ENCODE results near the gene UNKL. TPM values are rescaled to one million over a fixed set of nuclear protein-coding genes. Genes with fewer than 3 reads are reported as not detected.

The UNKL gene
- total RNA-seq, 1 donor from 2014 or later, result 3.7 TPM

DNA sequence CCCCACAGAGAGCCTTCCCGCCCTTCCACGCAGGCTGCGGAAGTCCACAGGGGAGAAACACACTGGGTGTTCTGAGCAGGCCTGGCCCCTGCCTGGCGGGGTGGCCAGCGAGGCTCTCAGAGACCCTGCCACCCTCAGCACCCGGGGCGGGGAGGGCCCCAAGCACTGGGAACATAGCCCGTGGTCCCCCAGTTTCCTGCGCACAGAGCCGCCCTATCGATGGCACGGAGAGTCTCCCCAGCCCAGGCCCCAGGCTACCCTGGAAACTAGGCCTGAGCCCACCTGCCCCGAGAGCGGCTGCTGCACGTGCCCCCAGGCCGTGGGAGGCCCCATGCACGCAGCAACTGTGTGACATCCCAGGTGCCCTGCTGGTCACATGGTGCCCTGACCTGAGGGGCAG lies 40.1 kb upstream of the UNKL start:
- H3K4me3 ChIP-seq (ENCODE audit: low read length in 3 of 3), result no peak overlapping the region
- H3K9ac ChIP-seq (ENCODE audit: low read depth in 1 of 3, low read length in 3 of 3), result no peak overlapping the region
- H3K27ac ChIP-seq (ENCODE audit: low read depth, low read length), result no peak overlapping the region
- no peaks in the 10 kb centered on the region for H3K4me1 ChIP-seq (ENCODE audit: control insufficient read depth in 3 of 3, insufficient read depth in 3 of 3, low read length in 3 of 3)
- no peaks in the 10 kb centered on the region for H3K9me3 ChIP-seq (ENCODE audit: control insufficient read depth in 3 of 3, low read length in 3 of 3)
- no peaks in the 10 kb centered on the region for H3K27me3 ChIP-seq (ENCODE audit: control insufficient read depth in 3 of 3, insufficient read depth in 3 of 3, low read length in 3 of 3)
- H3K36me3 ChIP-seq (ENCODE audit: control insufficient read depth in 3 of 3, insufficient read depth in 3 of 3, low read length in 3 of 3), result peaks cover 55 to 74% (median 67%) of the 10 kb centered on the region in 3 donors

DNA sequence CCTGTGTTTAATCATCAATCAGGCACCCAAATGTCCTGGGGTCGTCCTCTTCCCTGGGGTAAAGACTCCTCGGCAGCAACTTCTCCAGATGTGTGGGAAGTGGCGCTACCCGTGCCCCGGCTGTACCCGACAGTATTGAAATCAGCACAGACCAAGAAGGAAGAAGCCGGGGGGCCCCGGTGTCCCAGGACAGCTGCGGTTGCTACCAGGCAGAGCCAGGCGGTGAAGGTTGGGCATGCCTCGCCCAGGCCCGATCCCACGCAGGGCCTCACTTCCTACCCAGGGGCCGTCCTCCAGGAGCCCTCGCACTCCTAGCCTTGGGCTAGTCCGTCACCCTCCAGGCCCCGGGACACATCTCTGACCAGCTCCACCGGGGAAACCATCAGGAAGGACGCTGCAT lies 38.8 kb upstream of the UNKL start:
- no peaks in the 10 kb centered on the region for H3K4me1 ChIP-seq (ENCODE audit: control insufficient read depth in 3 of 3, insufficient read depth in 3 of 3, low read length in 3 of 3)
- H3K9ac ChIP-seq (ENCODE audit: low read depth in 1 of 3, low read length in 3 of 3), result no peak overlapping the region
- no peak overlapping the region for H3K27ac ChIP-seq (ENCODE audit: low read depth, low read length)
- no peaks in the 10 kb centered on the region for H3K9me3 ChIP-seq (ENCODE audit: control insufficient read depth in 3 of 3, low read length in 3 of 3)
- H3K4me3 ChIP-seq (ENCODE audit: low read length in 3 of 3), result no peak overlapping the region
- peaks cover 52 to 76% (median 68%) of the 10 kb centered on the region in 3 donors for H3K36me3 ChIP-seq (ENCODE audit: control insufficient read depth in 3 of 3, insufficient read depth in 3 of 3, low read length in 3 of 3)
- H3K27me3 ChIP-seq (ENCODE audit: control insufficient read depth in 3 of 3, insufficient read depth in 3 of 3, low read length in 3 of 3), result no peaks in the 10 kb centered on the region

DNA sequence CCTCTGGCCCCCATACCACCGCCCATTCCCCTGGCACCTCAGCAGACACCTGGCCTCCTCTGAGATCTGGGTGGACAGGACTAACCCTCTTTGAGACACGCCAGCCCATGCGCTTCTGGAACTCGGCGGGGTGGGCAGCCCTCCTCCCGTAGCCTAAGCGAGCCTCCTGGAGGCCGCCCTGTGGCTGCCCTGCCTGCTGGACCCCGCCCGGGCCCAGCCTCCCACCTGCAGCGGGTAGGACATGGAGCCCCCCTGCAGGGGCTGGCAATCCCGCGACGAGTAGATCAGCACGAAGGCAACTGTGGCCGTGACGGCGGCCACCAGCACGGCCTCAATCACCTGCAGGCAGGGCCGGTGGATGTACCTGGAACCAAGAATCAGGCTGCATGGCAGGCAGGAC lies 38.0 kb upstream of the UNKL start:
- H3K27me3 ChIP-seq (ENCODE audit: control insufficient read depth in 3 of 3, insufficient read depth in 3 of 3, low read length in 3 of 3), result no peaks in the 10 kb centered on the region
- no peaks in the 10 kb centered on the region for H3K4me1 ChIP-seq (ENCODE audit: control insufficient read depth in 3 of 3, insufficient read depth in 3 of 3, low read length in 3 of 3)
- H3K4me3 ChIP-seq (ENCODE audit: low read length in 3 of 3), result no peak overlapping the region
- peaks cover 57 to 78% (median 68%) of the 10 kb centered on the region in 3 donors for H3K36me3 ChIP-seq (ENCODE audit: control insufficient read depth in 3 of 3, insufficient read depth in 3 of 3, low read length in 3 of 3)
- H3K9me3 ChIP-seq (ENCODE audit: control insufficient read depth in 3 of 3, low read length in 3 of 3), result no peaks in the 10 kb centered on the region
- H3K9ac ChIP-seq (ENCODE audit: low read depth in 1 of 3, low read length in 3 of 3), result no peak overlapping the region
- no peak overlapping the region for H3K27ac ChIP-seq (ENCODE audit: low read depth, low read length)

DNA sequence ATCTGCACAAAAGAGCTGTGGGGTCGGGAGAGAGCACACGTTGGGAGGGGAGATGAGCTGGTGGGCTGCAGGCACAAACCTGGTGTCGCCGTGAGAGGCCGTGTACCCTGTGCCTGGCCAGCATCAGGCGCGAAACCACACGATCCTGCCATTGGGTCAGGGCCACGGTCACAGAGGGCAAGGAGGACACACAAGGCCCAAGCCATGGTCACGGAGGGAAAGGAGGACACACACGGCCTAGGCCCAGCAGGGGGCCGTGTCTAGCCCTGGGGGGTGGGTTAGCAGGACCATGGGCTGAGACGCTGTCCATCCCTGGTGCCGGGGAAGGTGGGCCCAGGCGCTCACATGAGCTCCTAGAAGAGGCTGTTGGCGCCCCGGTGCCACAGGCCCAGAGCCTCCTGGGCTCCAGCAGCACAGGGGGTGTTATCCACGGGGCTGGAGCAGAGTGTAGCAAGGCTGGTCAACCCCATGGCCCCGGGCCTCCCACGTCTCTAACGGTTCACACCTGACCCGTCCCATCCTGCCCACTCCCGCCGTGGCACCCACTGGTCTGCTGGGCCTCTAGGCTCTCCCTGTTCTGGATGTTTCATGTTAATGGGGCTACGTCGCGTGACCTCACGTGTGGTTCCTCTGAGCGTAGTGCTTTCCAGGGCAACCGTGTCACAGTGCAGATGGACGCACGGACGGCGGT lies 37.3 kb upstream of the UNKL start:
- H3K27ac ChIP-seq (ENCODE audit: low read depth, low read length), result no peak overlapping the region
- no peak overlapping the region for H3K4me3 ChIP-seq (ENCODE audit: low read length in 3 of 3)
- H3K36me3 ChIP-seq (ENCODE audit: control insufficient read depth in 3 of 3, insufficient read depth in 3 of 3, low read length in 3 of 3), result peaks cover 59 to 76% (median 65%) of the 10 kb centered on the region in 3 donors
- H3K9ac ChIP-seq (ENCODE audit: low read depth in 1 of 3, low read length in 3 of 3), result no peak overlapping the region
- no peaks in the 10 kb centered on the region for H3K27me3 ChIP-seq (ENCODE audit: control insufficient read depth in 3 of 3, insufficient read depth in 3 of 3, low read length in 3 of 3)
- H3K9me3 ChIP-seq (ENCODE audit: control insufficient read depth in 3 of 3, low read length in 3 of 3), result no peaks in the 10 kb centered on the region
- H3K4me1 ChIP-seq (ENCODE audit: control insufficient read depth in 3 of 3, insufficient read depth in 3 of 3, low read length in 3 of 3), result no peaks in the 10 kb centered on the region

DNA sequence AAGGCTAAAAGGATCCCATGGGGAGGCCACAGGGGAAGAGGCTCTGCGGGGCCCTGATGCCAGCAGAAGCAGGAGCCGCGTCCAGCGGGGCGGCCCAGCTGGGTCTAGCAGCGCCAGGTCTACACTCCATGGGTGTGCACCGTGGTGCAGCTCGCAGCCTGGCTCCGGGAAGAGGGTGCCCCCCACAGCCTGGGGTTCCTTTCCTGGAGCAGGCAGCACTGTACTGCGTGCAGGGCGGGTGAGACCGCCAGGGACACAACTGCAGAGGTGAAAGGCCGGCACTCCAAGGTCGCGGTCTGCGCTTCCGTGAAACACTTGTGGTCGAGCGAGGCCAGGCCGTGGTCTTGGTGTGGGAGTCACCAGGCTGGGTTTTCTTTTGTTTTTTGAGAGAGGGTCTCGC lies 36.3 kb upstream of the UNKL start:
- H3K4me1 ChIP-seq (ENCODE audit: control insufficient read depth in 3 of 3, insufficient read depth in 3 of 3, low read length in 3 of 3), result no peaks in the 10 kb centered on the region
- peaks cover 62 to 78% (median 70%) of the 10 kb centered on the region in 3 donors for H3K36me3 ChIP-seq (ENCODE audit: control insufficient read depth in 3 of 3, insufficient read depth in 3 of 3, low read length in 3 of 3)
- no peaks in the 10 kb centered on the region for H3K9me3 ChIP-seq (ENCODE audit: control insufficient read depth in 3 of 3, low read length in 3 of 3)
- no peak overlapping the region for H3K4me3 ChIP-seq (ENCODE audit: low read length in 3 of 3)
- no peaks in the 10 kb centered on the region for H3K27me3 ChIP-seq (ENCODE audit: control insufficient read depth in 3 of 3, insufficient read depth in 3 of 3, low read length in 3 of 3)
- H3K9ac ChIP-seq (ENCODE audit: low read depth in 1 of 3, low read length in 3 of 3), result no peak overlapping the region
- H3K27ac ChIP-seq (ENCODE audit: low read depth, low read length), result no peak overlapping the region

DNA sequence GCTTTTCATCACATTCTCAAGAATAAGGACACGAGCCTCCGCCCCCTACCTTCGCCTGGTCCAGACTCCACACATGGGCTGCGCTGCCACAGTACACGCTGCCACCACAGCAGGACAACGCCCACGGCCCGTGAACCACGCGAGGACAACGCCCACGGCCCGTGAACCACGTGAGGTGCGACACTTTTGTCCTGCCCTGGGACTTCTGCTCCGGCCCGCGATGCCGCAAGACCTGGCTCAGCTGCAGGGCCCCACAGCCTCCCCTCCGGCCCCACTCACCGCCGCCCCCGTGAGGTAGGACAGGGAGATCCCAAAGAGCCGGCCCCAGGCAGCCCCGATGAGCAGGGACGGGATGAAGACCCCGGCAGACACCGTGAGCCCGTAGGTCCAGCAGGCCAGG lies 35.7 kb upstream of the UNKL start:
- no peaks in the 10 kb centered on the region for H3K27me3 ChIP-seq (ENCODE audit: control insufficient read depth in 3 of 3, insufficient read depth in 3 of 3, low read length in 3 of 3)
- H3K36me3 ChIP-seq (ENCODE audit: control insufficient read depth in 3 of 3, insufficient read depth in 3 of 3, low read length in 3 of 3), result peaks cover 56 to 74% (median 64%) of the 10 kb centered on the region in 3 donors
- H3K9ac ChIP-seq (ENCODE audit: low read depth in 1 of 3, low read length in 3 of 3), result no peak overlapping the region

DNA sequence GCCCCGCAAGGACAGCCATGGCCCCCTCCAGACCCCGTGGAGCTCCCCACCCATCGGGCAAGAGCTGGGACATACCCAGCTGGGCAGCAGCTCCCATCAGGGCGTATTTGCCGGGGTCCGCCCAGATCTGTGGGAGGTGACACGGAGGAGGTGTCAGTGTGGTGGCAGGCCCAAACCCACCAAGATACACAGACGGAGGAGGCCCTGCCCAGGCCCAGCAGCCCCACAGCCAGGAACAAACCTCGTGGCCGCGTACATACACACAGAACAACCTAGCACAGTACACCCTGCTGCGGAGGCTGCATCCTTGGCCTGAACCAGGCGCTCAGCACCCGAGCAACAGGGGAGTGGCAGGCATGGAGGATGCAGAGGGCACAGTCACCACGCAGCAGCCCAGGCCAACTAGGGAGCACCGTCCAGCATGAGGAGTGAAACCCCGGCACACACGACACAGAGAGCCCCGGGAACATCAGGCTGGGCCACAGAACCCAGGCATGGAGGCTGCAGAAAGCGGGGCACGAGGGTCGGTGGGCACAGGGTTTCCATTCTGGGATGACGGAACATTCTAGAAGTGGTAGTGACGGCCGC lies 34.8 kb upstream of the UNKL start:
- Histone ChIP-seq H3K4me1 (ENCODE audit: control insufficient read depth in 3 of 3, insufficient read depth in 3 of 3, low read length in 3 of 3) (no peaks in the 10 kb centered on the region), H3K4me3 (ENCODE audit: low read length in 3 of 3) (no peak overlapping the region), H3K36me3 (ENCODE audit: control insufficient read depth in 3 of 3, insufficient read depth in 3 of 3, low read length in 3 of 3) (peaks cover 50 to 66% (median 56%) of the 10 kb centered on the region in 3 donors), H3K27me3 (ENCODE audit: control insufficient read depth in 3 of 3, insufficient read depth in 3 of 3, low read length in 3 of 3) (no peaks in the 10 kb centered on the region), H3K27ac (ENCODE audit: low read depth, low read length) (no peak overlapping the region), H3K9me3 (ENCODE audit: control insufficient read depth in 3 of 3, low read length in 3 of 3) (no peaks in the 10 kb centered on the region), H3K9ac (ENCODE audit: low read depth in 1 of 3, low read length in 3 of 3) (no peak overlapping the region)

More for the DNA sequence above, 35.7 kb upstream of the UNKL start:
- H3K9me3 ChIP-seq (ENCODE audit: control insufficient read depth in 3 of 3, low read length in 3 of 3), result no peaks in the 10 kb centered on the region
- H3K27ac ChIP-seq (ENCODE audit: low read depth, low read length), result no peak overlapping the region
- H3K4me3 ChIP-seq (ENCODE audit: low read length in 3 of 3), result no peak overlapping the region
- no peaks in the 10 kb centered on the region for H3K4me1 ChIP-seq (ENCODE audit: control insufficient read depth in 3 of 3, insufficient read depth in 3 of 3, low read length in 3 of 3)

DNA sequence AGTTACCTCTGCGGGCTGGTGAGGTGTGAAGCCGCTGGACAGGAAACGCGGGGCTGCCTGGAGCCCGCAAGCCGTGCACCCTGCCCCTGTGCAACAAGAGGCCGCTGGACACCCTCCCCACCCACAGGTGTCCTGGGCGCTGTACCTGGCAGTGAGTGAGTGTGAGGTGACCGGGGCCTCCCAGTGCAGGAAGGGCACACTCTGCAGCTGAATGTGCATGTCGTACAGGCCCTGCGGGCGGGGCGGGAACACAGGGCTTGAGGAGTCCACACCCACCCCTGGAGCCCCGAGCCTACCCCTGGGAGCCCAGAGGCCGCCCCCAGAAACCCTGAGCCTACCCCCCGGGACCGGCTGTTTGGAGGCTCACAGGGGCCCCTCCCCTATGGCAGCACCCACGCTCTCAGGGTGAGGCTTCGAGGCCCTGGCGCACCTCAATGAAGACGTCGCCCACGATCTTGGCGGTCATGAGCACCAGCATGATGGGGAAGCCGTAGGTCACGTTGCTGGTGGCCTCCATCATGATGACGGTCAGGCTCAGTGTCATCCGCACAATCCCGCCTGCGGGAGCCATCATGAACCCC lies 34.1 kb upstream of the UNKL start:
- Histone ChIP-seq H3K4me1 (ENCODE audit: control insufficient read depth in 3 of 3, insufficient read depth in 3 of 3, low read length in 3 of 3) (no peaks in the 10 kb centered on the region), H3K4me3 (ENCODE audit: low read length in 3 of 3) (no peak overlapping the region), H3K9ac (ENCODE audit: low read depth in 1 of 3, low read length in 3 of 3) (no peak overlapping the region), H3K9me3 (ENCODE audit: control insufficient read depth in 3 of 3, low read length in 3 of 3) (no peaks in the 10 kb centered on the region), H3K27ac (ENCODE audit: low read depth, low read length) (no peak overlapping the region), H3K36me3 (ENCODE audit: control insufficient read depth in 3 of 3, insufficient read depth in 3 of 3, low read length in 3 of 3) (peaks cover 43 to 60% (median 49%) of the 10 kb centered on the region in 3 donors), H3K27me3 (ENCODE audit: control insufficient read depth in 3 of 3, insufficient read depth in 3 of 3, low read length in 3 of 3) (no peaks in the 10 kb centered on the region)

DNA sequence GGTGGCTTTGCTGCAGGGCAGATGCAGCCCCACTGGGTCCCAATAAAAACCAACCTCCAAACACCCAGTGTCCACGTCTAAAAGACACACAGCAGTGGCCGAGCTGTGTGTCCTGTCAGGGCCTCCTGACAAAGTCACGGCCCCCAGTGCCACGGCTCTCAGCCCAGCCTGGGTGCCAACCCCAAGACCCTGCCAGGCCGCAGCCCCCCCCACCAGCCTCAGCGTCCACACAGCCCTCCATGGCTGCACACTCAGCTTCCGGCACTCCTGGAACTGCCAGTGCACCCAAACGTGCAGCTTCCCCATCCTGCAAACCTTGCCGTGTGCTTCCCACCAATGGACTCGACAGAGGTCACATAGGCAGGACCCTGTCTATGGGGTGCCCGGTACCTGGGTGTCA lies 33.5 kb upstream of the UNKL start:
- H3K27me3 ChIP-seq (ENCODE audit: control insufficient read depth in 3 of 3, insufficient read depth in 3 of 3, low read length in 3 of 3), result no peaks in the 10 kb centered on the region
- H3K4me3 ChIP-seq (ENCODE audit: low read length in 3 of 3), result no peak overlapping the region
- no peaks in the 10 kb centered on the region for H3K9me3 ChIP-seq (ENCODE audit: control insufficient read depth in 3 of 3, low read length in 3 of 3)
- no peak overlapping the region for H3K9ac ChIP-seq (ENCODE audit: low read depth in 1 of 3, low read length in 3 of 3)
- no peaks in the 10 kb centered on the region for H3K4me1 ChIP-seq (ENCODE audit: control insufficient read depth in 3 of 3, insufficient read depth in 3 of 3, low read length in 3 of 3)
- H3K27ac ChIP-seq (ENCODE audit: low read depth, low read length), result no peak overlapping the region
- H3K36me3 ChIP-seq (ENCODE audit: control insufficient read depth in 3 of 3, insufficient read depth in 3 of 3, low read length in 3 of 3), result peaks cover 38 to 54% (median 44%) of the 10 kb centered on the region in 3 donors
